SK-N-SH (cell line): Measurements from ENCODE around the gene POU2AF1. TPM values are rescaled to one million over a fixed set of nuclear protein-coding genes. Genes with fewer than 3 reads are reported as not detected.

Source experiments
- CTCF ChIA-PET: fragments of 300-600, 350-600 bp; formaldehyde crosslinking; extraction: SDS; loops from one replicate; lab custom pipeline; 2021; lab: Yijun Ruan, JAX
- POLR2A ChIA-PET: fragments of 350-600 bp; sonication (Branson Sonifier 250); formaldehyde crosslinking; extraction: SDS; loops from one replicate; lab custom pipeline; 2020; ENCODE audit warnings: antibody characterized with exemption, inconsistent platforms; lab: Yijun Ruan, JAX
- DNase-seq: peaks from one replicate; pipeline ENCODE4 v3.0.0; 2012
- H2AFZ ChIP-seq: fragments of 200-600 bp; sonication (generic); 2 replicates; pipeline ENCODE4 v1.8.1; 2016; ENCODE audit warnings: antibody characterized with exemption, mild to moderate bottlenecking, low read depth
- H3F3A ChIP-seq: fragments of 200-600 bp; sonication (generic); replicated peaks from 2 replicates; pipeline ENCODE3; 2016; ENCODE audit warnings: antibody characterized with exemption, mild to moderate bottlenecking; ENCODE audit not compliant: insufficient read depth
- H3K27ac ChIP-seq, 2 experiments: fragments of 200-500 bp in 1 of 2; fragments of 200-600 bp in 1 of 2; sonication (Bioruptor generic) in 1 of 2; sonication (generic), shearing (Covaris generic) in 1 of 2; 2 replicates each; pipeline versions ENCODE4 v1.5.1 to v1.6.1; 2014 to 2016; ENCODE audit warnings: low read depth in 2 of 2, inconsistent platforms in 1 of 2, low read length in 1 of 2, mild to moderate bottlenecking in 1 of 2, mixed read lengths in 1 of 2
- H3K27me3 ChIP-seq: fragments of 200-600 bp; sonication (generic), shearing (Covaris generic); 2 replicates; pipeline ENCODE4 v1.6.1; 2016; ENCODE audit warnings: mixed run types; ENCODE audit not compliant: insufficient read depth
- H3K36me3 ChIP-seq, 2 experiments: fragments of 200-500 bp in 1 of 2; fragments of 200-600 bp in 1 of 2; sonication (Bioruptor generic) in 1 of 2; sonication (generic) in 1 of 2; replicated peaks in 1 of 2; 2 replicates each; pipeline versions ENCODE3 to v1.5.1; 2014 to 2016; ENCODE audit warnings: low read length in 1 of 2, mild to moderate bottlenecking in 1 of 2; ENCODE audit not compliant: insufficient read depth in 2 of 2, control insufficient read depth in 1 of 2
- H3K4me1 ChIP-seq, 2 experiments: fragments of 200-500 bp in 1 of 2; fragments of 200-600 bp in 1 of 2; sonication (Bioruptor generic) in 1 of 2; sonication (generic), shearing (Covaris generic) in 1 of 2; 2 replicates each; pipeline versions ENCODE4 v1.5.1 to v1.6.1; 2014 to 2016; ENCODE audit warnings: low read depth in 1 of 2, low read length in 1 of 2, mixed run types in 1 of 2; ENCODE audit not compliant: insufficient read depth in 2 of 2, control insufficient read depth in 1 of 2
- H3K4me2 ChIP-seq: fragments of 200-600 bp; sonication (generic), shearing (Covaris generic); 2 replicates; pipeline ENCODE4 v1.6.1; 2017; ENCODE audit warnings: mixed run types
- H3K4me3 ChIP-seq, 2 experiments: fragments of 200-500 bp in 1 of 2; fragments of 200-600 bp in 1 of 2; sonication (Bioruptor generic) in 1 of 2; sonication (generic), shearing (Covaris generic) in 1 of 2; 2 replicates each; pipeline versions ENCODE4 v1.5.1 to v1.8.1; 2014 to 2016; ENCODE audit warnings: low read depth in 2 of 2, inconsistent platforms in 1 of 2, low read length in 1 of 2, mild to moderate bottlenecking in 1 of 2, mixed read lengths in 1 of 2, moderate library complexity in 1 of 2
- H3K79me2 ChIP-seq: fragments of 200-600 bp; sonication (generic); 2 replicates; pipeline ENCODE4 v1.8.1; 2017; ENCODE audit warnings: mild to moderate bottlenecking; ENCODE audit not compliant: insufficient read depth
- H3K9ac ChIP-seq: fragments of 200-600 bp; sonication (generic); 2 replicates; pipeline ENCODE4 v1.6.1; 2017; ENCODE audit warnings: mixed run types
- H3K9me2 ChIP-seq: fragments of 200-600 bp; sonication (generic); 2 replicates; pipeline ENCODE4 v1.6.1; 2017; ENCODE audit warnings: mixed run types
- H3K9me3 ChIP-seq: fragments of 200-600 bp; sonication (generic); 2 replicates; pipeline ENCODE4 v1.6.1; 2017; ENCODE audit warnings: mixed run types, mild to moderate bottlenecking, moderate library complexity
- H4K20me1 ChIP-seq: fragments of 200-600 bp; sonication (generic); 2 replicates; pipeline ENCODE4 v1.6.1; 2017; ENCODE audit warnings: mild to moderate bottlenecking, mixed run types; ENCODE audit not compliant: insufficient read depth
- ELF1 ChIP-seq: IDR thresholded peaks from 2 replicates; pipeline ENCODE4 v1.4.0; 2012
- EZH2phosphoT487 ChIP-seq: fragments of 200-600 bp; sonication (generic); IDR thresholded peaks from 2 replicates; pipeline ENCODE4 v1.6.1; 2017; ENCODE audit warnings: low read depth, mixed run types, mild to moderate bottlenecking, antibody characterized with exemption, moderate library complexity, borderline replicate concordance
- FOSL2 ChIP-seq: IDR thresholded peaks from 2 replicates; pipeline ENCODE4 v1.4.0; 2012; ENCODE audit warnings: low read depth, mild to moderate bottlenecking, moderate library complexity, borderline replicate concordance
- FOXJ3 ChIP-seq: sonication (generic); formaldehyde crosslinking; IDR thresholded peaks from 2 replicates; pipeline ENCODE4 v1.5.1; 2020; ENCODE audit warnings: mild to moderate bottlenecking, missing genetic modification reagents
- FOXM1 ChIP-seq: IDR thresholded peaks from 2 replicates; pipeline ENCODE4 v1.4.0; 2012; ENCODE audit warnings: low read depth, mild to moderate bottlenecking
- GABPA ChIP-seq: IDR thresholded peaks from 2 replicates; pipeline ENCODE4 v1.4.0; 2012; ENCODE audit warnings: low read depth, mild to moderate bottlenecking
- GATA2 ChIP-seq: sonication (generic); formaldehyde crosslinking; IDR thresholded peaks from 2 replicates; pipeline ENCODE4 v1.5.0; 2020; ENCODE audit warnings: mild to moderate bottlenecking, missing genetic modification reagents
- NFIC ChIP-seq: IDR thresholded peaks from 2 replicates; pipeline ENCODE4 v1.4.0; 2012; ENCODE audit warnings: borderline replicate concordance
- NRF1 ChIP-seq: IDR thresholded peaks from 2 replicates; pipeline ENCODE4 v1.6.1; 2012; ENCODE audit warnings: low read depth, mild to moderate bottlenecking, low read length
- RXRA ChIP-seq: IDR thresholded peaks from 2 replicates; pipeline ENCODE4 v1.4.0; 2012; ENCODE audit warnings: low read depth, mild to moderate bottlenecking, borderline replicate concordance
- TAF1 ChIP-seq: IDR thresholded peaks from 2 replicates; pipeline ENCODE4 v1.6.1; 2012; ENCODE audit warnings: low read depth, mild to moderate bottlenecking, low read length, moderate library complexity, borderline replicate concordance
- TCF12 ChIP-seq: IDR thresholded peaks from 2 replicates; pipeline ENCODE4 v1.4.0; 2012
- WGBS: methylation state at CpG from one replicate; pipeline ENCODE4 v1.1.6; 2017; ENCODE audit warnings: low lambda C conversion rate; 5-methylcytosine and 5-hydroxymethylcytosine counted together
- polyA plus RNA-seq, 3 experiments: library from polyadenylated mRNA; depleted of rRNA; stranded (reverse); fragments of >200 nt; gene quantifications; 2 replicates each; pipeline ENCODE4 v1.2.3, GENCODE V29; 2012
- TF ChIP-seq, protein P1 (sequence below): fragments of 200-600 bp; sonication (generic); IDR thresholded peaks from 2 replicates; pipeline ENCODE4 v1.6.1; 2017; ENCODE audit warnings: antibody characterized with exemption, mild to moderate bottlenecking, moderate library complexity

Gene POU2AF1
- polyA plus RNA-seq, 1 of the 3 experiments (the other 2 are of a cell fraction), result 0.07 TPM

DNA sequence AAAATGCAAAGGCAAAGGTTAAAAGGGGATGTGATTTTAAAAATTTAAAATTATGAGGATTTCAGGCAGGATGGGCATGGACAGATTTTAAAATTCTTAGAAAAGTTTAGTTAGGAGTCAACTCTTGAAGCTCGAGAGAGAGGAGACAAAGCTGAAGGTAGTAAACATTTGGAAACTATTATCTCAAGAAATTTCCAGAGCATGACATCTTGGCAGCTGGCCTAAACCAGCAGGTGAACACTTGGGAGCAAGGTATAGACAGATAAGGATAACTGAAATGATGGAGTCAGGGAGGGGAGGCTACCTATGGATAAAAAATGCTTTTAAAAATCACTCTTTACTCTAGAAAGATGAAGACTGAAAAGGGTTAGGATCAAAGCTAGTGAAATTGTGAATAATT is 67.0 kb downstream of the POU2AF1 start:
- TF ChIP-seq TCF12 (no peak), EZH2phosphoT487 (no peak), TAF1 (no peak), NRF1 (no peak), FOSL2 (no peak), GABPA (no peak), GATA2 (CRISPR knock-in tag) (no peak), RXRA (no peak)
- Histone ChIP-seq H3K9ac (no peak overlapping the region), H3F3A (no peaks in the 10 kb centered on the region), H3K27ac (no peak overlapping the region), H3K79me2 (no peaks in the 10 kb centered on the region), H3K4me1 (peaks cover 0 to 4% of the 10 kb centered on the region in 2 experiments; a peak in 1 of 4 replicates), H3K4me3 (no peak overlapping the region), H4K20me1 (no peaks in the 10 kb centered on the region), H2AFZ (no peak overlapping the region), H3K27me3 (peaks cover 16% of the 10 kb centered on the region; the same call in 1 of the 2 replicates), H3K4me2 (no peak overlapping the region), H3K9me3 (no peaks in the 10 kb centered on the region), H3K9me2 (no peaks in the 10 kb centered on the region), H3K36me3 (no peaks in the 10 kb centered on the region)
- WGBS, result 23% methylated on average over 1 of the region's 1 CpG
- DNase-seq, result no peak
- POLR2A ChIA-PET, result no interaction called here
- CTCF ChIA-PET, result interaction anchor here (1.1 to 4.8 kb wide), 3 partner anchors 13 to 29 kb away, joined by 3 to 22 read pairs (median 7); partner anchors contain the start of gene POU2AF3

DNA sequence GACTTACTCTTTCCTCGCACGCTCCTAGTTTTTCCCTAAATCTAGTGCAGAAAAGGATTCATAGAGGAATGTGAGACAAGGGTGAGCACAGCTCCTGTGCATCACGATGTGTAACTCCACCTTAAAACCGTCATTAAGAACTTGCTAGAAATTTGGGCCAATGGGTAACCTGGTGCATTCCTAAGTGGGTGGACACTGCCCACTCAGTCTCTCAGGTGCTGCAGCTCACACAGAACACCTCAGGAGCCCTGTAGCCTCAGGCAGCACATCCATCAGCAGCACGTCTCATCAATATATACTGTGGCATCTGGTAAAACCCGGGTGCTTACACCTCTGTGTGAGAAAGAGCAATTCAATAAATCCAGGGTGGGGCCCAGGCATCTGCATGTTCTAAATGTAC is 68.4 kb downstream of the POU2AF1 start:
- Histone ChIP-seq H3K27me3 (peaks cover 16% of the 10 kb centered on the region; the same call in 1 of the 2 replicates), H3K9ac (no peak overlapping the region)
- CTCF ChIA-PET, result interaction anchor here (1.0 to 4.8 kb wide), 3 partner anchors 12 to 118 kb away, joined by 4 to 22 read pairs (median 4); partner anchors contain the start of gene POU2AF3

More for the DNA sequence above, 68.4 kb downstream of the POU2AF1 start:
- no peak overlapping the region for H3K4me2 ChIP-seq
- H2AFZ ChIP-seq, result no peak overlapping the region
- peaks cover 0 to 4% of the 10 kb centered on the region in 2 experiments; a peak in 1 of 4 replicates for H3K4me1 ChIP-seq
- no peak overlapping the region for H3K27ac ChIP-seq
- no peaks in the 10 kb centered on the region for H4K20me1 ChIP-seq
- no peak for DNase-seq
- no peaks in the 10 kb centered on the region for H3F3A ChIP-seq
- POLR2A ChIA-PET, result no interaction called here
- H3K4me3 ChIP-seq, result no peak overlapping the region
- no peaks in the 10 kb centered on the region for H3K9me2 ChIP-seq
- 57% methylated on average over 6 of the region's 6 CpGs for WGBS
- H3K9me3 ChIP-seq, result no peaks in the 10 kb centered on the region
- H3K79me2 ChIP-seq, result no peaks in the 10 kb centered on the region
- TF ChIP-seq ELF1 (no peak), EZH2phosphoT487 (no peak), NRF1 (no peak), FOXM1 (no peak), NFIC (no peak), RXRA (no peak), FOXJ3 (no peak)
- TF ChIP-seq, protein P1, sequence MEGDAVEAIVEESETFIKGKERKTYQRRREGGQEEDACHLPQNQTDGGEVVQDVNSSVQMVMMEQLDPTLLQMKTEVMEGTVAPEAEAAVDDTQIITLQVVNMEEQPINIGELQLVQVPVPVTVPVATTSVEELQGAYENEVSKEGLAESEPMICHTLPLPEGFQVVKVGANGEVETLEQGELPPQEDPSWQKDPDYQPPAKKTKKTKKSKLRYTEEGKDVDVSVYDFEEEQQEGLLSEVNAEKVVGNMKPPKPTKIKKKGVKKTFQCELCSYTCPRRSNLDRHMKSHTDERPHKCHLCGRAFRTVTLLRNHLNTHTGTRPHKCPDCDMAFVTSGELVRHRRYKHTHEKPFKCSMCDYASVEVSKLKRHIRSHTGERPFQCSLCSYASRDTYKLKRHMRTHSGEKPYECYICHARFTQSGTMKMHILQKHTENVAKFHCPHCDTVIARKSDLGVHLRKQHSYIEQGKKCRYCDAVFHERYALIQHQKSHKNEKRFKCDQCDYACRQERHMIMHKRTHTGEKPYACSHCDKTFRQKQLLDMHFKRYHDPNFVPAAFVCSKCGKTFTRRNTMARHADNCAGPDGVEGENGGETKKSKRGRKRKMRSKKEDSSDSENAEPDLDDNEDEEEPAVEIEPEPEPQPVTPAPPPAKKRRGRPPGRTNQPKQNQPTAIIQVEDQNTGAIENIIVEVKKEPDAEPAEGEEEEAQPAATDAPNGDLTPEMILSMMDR, result no peak
- TF ChIP-seq, all 33 proteins: peak for 0
- H3K36me3 ChIP-seq, result no peaks in the 10 kb centered on the region
